HG03575 (cell line): ENCODE data around the gene IRF2.
A peak's percentile ranks its signal among the peaks of the same experiment; 100 is the strongest.

ENCODE experiments used
- ATAC-seq: cut with Tn5 transposase; IDR thresholded peaks from one replicate; pipeline ENCODE4 v1.9.1; 2021; ENCODE audit not compliant: unreplicated experiment, insufficient number of reproducible peaks, low FRiP score; ENCODE audit errors: extremely low read depth

Gene IRF2

DNA sequence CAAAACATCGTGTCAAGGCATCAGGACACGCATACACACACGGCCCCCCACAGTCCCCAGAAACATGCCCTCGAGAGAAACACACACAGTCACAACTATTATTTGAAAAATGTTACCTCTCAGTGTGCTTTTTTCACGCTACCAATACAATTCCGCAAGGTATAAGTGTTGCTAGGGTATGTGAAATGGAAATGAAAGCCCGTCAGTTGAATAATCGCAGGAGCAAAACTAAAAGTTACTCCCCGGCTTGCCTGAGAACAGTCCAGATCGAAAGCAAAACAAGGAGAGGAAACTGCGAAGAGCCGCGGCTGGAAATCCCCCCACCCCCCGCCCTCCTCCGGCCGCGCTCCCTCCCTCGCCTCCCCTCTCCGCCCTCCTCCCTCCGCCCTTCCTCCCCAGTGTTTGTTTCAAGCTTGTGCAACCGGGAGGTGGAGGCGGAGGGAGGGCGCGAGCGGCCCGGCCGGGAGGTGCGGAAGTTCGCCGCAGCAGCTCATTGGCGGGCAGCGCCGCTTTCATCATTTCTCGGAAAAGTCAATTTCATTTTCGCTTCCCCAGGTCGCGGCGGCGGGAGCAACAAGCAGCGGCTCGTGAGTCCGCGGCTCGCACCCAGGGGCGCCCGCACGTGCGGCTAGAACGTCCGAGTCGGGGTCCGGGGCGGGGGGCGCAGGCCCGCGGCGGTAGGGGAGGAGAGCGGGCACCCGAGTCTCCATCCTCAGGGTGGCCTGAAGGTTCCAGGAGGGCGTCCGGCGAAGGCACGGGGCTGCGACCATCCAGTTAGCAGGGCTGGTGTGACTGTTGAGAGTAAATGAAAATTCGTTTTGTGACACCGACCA lies at the start of gene IRF2:
IRF2 (minus strand) TSS at position 288 of the 833 bp plus-strand sequence. CDS start 45,486 bp downstream, outside the sequence.
- peak; percentile 30 for ATAC-seq

DNA sequence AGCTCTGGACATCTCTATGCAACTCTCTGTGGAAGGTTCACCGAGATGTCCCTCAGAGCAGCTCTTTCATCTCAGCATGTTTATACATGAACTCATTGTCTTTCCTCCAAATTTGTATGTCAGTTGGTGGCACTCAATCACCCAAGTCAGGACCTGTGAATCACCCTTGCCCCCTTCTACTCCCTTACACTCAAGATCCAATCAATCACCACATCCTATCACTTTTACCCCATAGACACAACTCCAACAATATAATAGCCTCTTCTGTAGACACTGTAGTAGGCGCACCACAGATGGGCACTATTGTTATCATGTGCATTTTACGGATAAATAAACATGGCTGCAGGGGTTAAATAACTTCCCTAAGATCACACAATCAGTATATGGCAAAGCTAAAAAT lies 41.3 kb upstream of the IRF2 start:
- no peak for ATAC-seq

DNA sequence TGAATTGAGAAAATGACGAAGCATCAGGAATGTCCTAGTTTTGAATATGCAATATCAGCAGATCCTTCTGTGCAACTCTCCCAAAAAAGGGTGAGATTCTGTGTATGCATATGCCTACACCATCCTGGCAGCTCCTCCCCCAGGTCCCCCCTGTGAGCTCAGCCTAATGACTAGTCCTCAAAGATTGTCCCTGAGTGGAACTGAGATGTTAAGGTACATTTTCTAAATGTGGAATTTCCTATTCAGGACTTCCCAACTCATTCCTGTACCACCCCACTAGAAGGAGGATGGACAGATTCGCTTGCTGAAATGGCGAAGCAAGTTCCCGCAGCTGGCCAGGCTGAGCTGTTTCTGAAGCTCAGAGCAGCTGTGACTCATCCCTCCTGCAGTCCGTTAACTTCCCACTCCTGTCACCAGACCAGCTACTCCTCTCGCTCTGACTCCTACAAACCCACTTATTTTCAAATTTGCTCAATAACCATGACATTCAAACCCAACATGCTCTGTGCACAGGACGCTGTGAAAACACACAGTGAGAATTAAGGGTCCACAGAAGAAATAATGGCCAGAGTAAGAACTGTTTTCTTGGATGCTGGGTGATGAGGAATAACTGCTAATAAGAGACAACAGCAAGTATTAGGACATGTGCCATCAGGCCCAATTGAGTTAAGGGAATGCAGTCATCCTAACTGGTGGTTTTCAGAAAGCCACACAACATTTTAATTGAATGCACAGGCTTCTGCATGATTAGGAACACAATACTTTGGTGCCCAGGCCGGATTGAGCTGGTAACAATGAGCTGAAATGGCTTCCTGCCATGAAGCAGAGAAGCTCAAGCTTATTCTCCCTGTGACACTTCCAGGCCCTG lies 40.0 kb upstream of the IRF2 start:
- ATAC-seq = peak; percentile 84

DNA sequence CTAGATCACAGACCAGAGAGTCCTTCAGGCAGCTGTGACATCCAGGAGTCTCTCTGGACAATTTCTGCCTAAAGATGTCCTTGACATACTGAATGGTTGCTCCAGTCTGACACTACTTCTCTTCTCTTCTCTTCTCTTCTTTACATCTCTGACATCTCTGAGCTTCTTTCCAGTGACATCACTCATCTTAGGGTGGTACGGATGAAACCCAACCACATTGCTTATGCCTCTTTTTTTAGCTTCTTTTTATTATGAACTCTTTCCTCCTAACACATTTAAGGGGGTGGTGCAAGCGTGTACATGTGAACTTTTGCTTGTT lies 39.4 kb upstream of the IRF2 start:
- no peak for ATAC-seq

DNA sequence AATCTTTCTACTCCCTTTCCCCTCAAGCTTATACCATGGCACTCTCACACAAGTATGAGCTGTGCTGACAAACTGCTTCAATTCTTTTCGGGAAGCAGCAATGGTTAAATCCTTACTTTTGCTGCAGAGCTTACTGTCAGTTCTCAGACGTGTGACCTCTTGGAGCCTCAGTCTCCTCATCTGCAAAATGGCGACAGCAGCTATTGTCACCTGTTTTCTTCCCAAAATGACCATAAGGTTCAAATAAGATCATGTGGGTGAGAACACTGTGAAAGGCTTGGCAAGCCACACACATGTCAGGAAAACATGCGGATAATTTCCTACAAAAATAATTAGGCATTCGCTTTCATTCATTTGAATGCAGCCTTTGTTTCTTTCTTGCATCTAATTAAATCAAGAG lies 36.8 kb upstream of the IRF2 start:
- ATAC-seq = no peak

DNA sequence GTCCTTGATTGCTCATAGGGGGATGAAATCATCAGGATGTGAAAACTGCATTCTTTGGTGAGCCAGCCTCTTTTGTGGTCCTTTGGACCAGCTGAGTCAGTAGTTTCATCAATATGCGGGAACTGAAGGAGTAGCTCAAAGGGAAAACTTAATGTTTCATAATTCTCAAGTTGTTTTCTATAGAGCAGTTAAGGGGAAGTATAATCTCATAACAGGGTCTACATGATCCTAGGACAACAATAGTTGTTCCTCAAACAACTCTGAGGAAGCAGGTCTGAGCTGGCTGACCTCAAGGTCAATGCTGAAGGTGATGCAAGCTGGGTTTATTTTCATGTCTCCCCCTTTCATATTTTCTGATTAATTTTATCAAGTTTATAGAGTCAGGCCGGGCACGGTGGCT lies 36.1 kb upstream of the IRF2 start:
- no peak for ATAC-seq

DNA sequence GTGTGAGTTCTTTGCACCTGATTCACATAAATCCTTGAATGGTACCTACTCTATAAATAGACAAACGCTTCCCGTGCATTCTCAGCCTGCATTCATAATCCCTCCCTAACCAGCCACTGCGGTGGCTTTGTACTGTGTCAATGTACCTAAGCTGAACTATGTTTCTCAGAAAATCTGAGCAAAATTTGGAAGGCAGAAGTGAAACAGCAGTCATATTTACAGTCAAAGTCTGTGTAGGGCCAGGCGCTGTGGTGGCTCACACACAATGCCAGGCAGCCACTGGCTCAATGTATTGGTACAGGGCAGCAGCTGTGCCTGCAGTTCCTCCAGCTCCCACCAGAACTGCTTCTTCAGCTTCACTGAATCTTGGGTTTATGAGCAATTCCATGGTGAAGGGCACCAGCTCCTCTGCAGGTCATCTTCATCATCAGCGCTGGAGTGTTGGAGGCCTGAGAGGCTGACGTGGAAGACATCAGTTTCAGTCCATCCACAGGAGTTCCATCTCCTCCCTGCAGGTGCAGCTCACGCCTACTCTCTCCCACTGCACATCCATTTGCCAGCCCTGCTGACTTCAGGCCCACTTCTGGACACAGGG lies 32.3 kb upstream of the IRF2 start:
- ATAC-seq = peak; percentile 92

DNA sequence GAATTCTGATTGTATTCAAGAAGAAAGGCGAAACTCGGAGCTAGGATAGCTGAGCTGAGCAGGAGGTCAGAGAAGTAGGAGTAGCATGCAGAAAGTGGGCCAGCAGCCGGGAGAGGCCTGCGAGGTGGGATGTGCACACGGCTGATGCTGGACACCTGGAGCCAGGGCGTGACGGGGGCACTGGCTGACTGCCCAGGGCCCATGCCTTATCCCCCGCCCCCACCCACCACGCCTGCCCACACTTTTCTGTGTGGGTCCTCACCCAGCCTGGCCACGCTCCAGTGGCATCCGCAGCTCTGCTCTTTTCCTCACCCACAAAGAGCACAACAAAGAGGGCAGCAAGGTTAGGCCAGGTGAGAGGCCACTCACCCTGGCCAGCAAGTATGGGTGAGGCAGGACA lies 30.0 kb upstream of the IRF2 start:
- no peak for ATAC-seq

DNA sequence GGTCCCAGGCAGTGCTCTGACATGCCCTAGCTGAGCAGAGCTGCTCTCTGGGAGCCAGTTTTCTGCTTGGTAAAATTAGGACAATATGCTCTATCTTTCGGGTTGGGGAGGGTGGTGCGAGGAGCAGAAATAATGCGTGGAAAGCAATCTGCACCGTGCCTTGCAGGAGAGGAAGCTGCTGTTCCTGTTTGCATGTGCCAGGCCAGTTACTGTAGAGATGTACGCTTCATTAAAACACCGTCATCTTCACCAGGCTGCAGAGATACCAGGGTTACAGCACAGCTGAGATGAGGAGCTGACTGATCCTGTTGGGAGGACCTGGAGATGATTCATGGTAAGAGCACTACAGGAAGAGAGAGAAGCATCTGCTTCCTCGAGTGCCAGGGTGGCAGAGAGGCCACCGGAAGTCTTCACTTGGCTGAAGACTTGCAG lies 29.5 kb upstream of the IRF2 start:
- ATAC-seq = no peak

DNA sequence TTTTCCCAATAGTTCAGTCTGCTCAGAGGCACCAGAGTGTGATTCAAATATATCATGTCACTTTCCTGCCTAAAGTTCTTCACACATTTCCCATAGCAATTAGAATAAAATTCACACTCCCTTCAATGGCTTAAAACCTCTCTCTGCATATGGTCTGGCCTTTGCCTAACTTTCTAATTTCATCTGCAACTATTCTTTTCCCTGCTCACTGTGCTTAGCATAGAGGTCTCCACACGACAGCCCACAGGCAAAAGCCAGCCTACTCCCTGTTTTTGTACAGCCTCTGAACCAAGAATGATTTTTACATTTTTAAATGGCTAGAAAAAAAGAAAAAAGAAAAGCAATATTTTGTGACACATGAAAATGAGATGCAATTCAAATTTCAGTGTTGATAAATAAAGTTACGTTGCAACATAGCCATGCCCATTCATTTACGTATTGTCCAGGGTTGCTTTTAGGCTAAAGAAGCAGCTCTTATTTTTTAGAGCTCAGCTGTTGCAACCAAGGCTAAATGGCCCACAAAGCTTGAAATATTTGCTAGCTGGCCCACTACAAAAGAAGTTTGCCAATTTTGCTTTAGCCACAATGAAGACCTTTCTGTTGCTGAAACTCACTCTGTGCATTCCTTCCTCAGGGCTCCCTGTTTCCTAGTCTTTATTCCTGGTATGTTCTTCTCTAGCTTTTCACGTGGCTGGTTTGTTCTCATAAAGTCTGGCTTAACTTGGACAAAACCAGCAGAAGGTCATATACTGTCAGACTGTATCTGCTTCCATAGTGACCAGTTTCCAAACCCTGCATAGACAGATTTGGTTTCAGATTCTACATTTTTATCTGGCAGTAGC lies 26.6 kb upstream of the IRF2 start:
- ATAC-seq = no peak

DNA sequence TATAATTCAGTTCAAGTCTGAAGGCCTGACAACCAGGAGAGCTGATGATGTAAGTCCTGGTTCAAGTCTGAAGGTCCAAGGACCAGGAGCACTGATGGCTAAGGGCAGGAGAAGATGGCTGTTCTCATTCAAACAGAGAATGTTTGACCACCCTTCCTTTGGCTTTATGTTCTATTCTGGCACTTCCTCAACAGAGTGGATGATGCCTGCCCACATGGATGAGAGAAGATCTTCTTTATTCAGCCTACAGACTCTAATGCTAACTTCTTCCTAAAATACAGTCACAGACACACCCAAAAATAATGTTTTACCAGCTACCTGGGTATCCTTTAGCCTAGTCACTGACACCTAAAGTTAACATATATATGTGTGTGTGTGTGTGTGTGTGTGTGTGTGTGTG lies 25.6 kb upstream of the IRF2 start:
- ATAC-seq = no peak

DNA sequence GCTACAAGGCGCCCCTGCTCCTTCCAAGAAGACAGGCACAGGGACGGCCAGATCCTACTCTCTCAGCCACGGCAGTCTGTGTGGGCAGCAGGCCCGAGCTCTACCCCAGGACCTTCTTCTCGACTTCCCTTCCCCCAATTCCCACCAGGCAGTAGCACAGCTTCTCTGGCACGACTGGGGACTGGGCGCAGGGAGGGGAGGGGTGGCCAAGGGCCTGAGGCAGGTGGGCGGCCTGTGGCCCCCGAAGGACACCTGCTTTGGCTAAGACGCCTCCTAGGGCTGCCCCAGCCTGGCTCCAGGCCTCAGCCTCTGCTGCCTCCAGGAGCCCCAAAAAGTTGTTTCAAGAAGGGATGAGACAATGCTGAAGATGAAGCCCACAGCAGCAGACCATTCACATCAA lies 24.2 kb upstream of the IRF2 start:
- ATAC-seq = no peak

DNA sequence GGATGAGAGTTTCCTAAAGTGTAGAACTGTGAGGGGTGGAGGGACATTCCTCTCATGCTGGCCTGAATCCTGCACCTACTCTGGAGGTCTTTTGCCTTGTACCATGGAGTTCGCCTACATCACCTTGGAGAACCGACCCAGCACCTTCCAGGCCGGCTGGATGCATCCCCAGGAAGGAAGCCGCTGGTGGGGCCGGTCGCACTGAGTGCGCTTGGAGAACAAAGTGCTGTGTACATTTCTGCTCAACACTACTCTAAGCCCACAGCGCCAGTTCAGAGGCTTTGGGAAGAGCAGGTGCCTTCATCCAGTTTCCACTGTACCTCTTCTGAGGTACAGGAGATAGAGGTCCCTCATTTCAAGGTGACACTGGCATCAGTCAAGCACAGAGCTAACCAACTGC lies 15.4 kb upstream of the IRF2 start:
- no peak for ATAC-seq

DNA sequence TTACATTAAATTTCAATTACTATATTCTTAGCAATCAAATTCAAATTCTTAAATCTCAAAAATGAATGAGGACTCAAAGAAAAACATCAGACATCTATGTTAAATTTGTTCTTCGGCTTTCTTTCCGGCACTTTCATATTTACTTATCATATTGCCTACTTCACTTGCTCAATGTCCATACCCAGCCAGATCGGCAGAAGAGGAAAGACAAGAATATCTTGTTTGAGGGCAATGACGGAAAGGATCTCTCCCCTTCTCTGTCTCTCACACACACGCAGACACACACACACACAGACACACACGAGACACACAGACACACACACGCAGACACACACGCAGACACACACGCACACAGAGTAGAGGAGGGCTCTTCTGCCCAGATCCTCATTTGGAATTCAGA lies 13.2 kb upstream of the IRF2 start:
- ATAC-seq = no peak

DNA sequence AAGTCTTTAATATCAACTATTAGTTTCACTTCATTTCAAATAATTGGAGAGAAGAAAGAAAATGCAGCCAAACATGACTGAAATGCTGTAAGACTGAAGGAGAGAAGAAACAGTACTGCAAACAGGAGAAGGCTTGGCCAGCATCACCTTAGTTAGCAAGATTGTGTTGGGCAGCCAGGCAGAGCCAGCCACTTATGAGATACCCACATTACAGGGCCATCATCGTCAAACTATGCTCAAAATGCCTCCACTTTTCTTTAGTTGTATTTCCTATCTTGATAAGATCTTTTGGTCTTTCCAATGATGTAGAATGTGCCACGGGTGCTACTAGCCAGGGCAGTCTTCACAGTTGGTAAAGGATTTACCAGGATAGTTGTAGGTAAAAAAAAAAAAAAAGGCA lies 10.9 kb upstream of the IRF2 start:
- no peak for ATAC-seq

DNA sequence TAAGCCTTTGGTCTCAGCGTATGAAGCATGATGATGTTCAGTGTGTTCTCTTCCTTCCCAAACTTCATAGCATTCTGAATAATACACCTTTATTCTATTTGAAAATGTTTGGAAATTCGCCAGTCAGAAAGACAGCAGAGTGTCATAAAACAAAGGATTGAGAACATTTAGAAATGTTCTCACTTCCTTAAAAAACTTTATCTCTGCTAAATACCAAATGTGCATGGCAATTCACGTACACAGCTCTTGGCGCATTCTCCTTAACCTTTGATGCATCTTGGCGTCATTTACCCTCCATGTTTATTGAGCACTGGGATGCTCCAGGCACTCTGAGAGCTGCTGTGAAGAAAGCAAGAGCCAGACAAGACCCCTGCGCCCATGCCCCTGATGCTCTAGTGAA lies 7.2 kb upstream of the IRF2 start:
- no peak for ATAC-seq

DNA sequence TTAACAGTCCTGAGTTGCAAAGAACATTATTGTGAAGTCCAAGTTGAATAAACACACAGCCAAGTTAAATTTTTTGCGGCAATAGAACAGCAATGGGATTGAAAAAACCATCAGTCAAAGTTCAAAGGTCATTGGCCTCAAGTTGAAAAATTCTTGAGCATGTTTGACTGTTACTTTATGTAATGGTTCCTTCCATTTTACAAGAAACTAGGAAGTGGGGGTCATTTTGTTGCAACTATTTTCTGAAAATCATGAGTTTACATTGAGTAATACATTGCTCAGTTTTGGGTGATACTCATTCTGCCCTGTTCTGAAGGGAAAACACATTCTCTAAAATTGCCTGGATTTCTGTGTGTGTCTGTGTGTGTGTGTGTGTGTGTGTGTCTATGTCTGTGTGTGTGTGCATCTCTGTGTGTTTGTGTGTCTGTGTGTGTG lies 5.2 kb upstream of the IRF2 start:
- ATAC-seq = no peak

DNA sequence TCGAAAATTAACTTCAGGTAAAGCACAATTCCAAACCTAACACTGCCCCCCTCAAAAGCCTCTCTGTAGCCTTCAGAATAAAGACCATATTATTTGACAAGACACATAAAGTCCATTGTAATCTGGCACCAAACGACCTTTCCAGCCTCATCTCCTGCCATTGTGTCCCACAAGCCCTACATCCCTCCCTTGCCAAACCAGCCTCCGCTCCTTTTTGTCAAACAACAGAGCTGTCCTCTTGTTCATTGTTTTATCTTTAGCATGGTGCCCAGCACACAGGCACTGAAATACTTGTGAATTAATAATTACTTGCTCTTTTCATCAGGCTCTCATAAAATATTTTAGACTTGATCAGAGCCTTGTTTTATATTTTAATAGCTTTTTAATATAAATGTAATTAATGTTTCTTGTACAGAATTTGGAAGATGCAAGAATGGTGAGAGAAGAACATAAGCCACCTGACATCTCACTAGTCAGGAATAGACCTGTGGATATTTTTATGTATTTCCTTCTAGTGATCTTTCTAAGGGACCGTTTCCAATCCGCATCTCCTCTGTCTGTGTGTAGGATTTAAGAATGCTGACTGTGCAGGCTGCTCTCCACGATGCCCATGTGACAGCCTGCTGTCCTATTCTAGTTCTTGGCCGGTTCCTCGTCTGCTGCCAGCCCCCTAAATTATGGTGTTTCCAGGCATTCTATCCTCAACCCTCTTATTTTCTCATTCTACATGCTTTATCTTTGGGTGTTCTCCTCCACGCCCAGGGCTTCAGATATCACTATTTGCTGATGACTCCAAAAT lies 3.0 kb upstream of the IRF2 start:
- no peak for ATAC-seq
